ENCODE measurements around the gene RPF1.
"Not testable (repeated sequence)": the region's sequence is repeated elsewhere in the genome, so short reads cannot be mapped to it uniquely, and the experiment has no call there.

RPF1 gene

GRCh38 chr1:84478876-84479868 lies at the start of gene RPF1:
Gene RPF1 (plus strand): TSS chr1:84479266. CDS start chr1:84479282, 16 bp downstream.
- DNase-seq (ENCODE audit: low spot score), result peak; percentile 67

GRCh38 chr1:84430546-84430945 lies 48.5 kb upstream of the RPF1 start:
- no peak for DNase-seq (ENCODE audit: low spot score)

- peak; percentile 54 for DNase-seq (ENCODE audit: low spot score)
Observed at GRCh38 chr1:84433258-84434080, 45.6 kb upstream of the RPF1 start.

GRCh38 chr1:84434081-84434769 lies 44.8 kb upstream of the RPF1 start:
- DNase-seq (ENCODE audit: low spot score), result no peak

GRCh38 chr1:84434801-84435549 lies 44.1 kb upstream of the RPF1 start:
- DNase-seq (ENCODE audit: low spot score), result no peak

- no peak for DNase-seq (ENCODE audit: low spot score)
Observed at GRCh38 chr1:84436876-84437655, 42.0 kb upstream of the RPF1 start.

GRCh38 chr1:84442256-84442655 lies 36.8 kb upstream of the RPF1 start:
- peak; percentile 60 for DNase-seq (ENCODE audit: low spot score)

GRCh38 chr1:84442747-84443646 lies 36.1 kb upstream of the RPF1 start:
- DNase-seq (ENCODE audit: low spot score), result not testable (repeated sequence)

GRCh38 chr1:84448704-84449103 lies 30.4 kb upstream of the RPF1 start:
- DNase-seq (ENCODE audit: low spot score), result not testable (repeated sequence)

GRCh38 chr1:84450910-84451309 lies 28.2 kb upstream of the RPF1 start:
- DNase-seq (ENCODE audit: low spot score), result peak; percentile 5

- no peak for DNase-seq (ENCODE audit: low spot score)
Observed at GRCh38 chr1:84452436-84452835, 26.6 kb upstream of the RPF1 start.

GRCh38 chr1:84462118-84462517 lies 16.9 kb upstream of the RPF1 start:
- DNase-seq (ENCODE audit: low spot score), result no peak

GRCh38 chr1:84467298-84467697 lies 11.8 kb upstream of the RPF1 start:
- DNase-seq (ENCODE audit: low spot score), result no peak

GRCh38 chr1:84476225-84476624 lies 2.8 kb upstream of the RPF1 start:
- no peak for DNase-seq (ENCODE audit: low spot score)

- no peak for DNase-seq (ENCODE audit: low spot score)
Observed at GRCh38 chr1:84479998-84480397, 932 bp downstream of the RPF1 start.

GRCh38 chr1:84480650-84481049 lies 1.6 kb downstream of the RPF1 start:
- no peak for DNase-seq (ENCODE audit: low spot score)

- no peak for DNase-seq (ENCODE audit: low spot score)
Observed at GRCh38 chr1:84481317-84481716, 2.3 kb downstream of the RPF1 start.

- no peak for DNase-seq (ENCODE audit: low spot score)
Observed at GRCh38 chr1:84488107-84488506, 9.0 kb downstream of the RPF1 start.

GRCh38 chr1:84489766-84490165 lies 10.7 kb downstream of the RPF1 start:
- DNase-seq (ENCODE audit: low spot score), result no peak

- DNase-seq (ENCODE audit: low spot score), result no peak
Observed at GRCh38 chr1:84492726-84493125, 13.7 kb downstream of the RPF1 start.
